Measurements from ENCODE around the gene PCDHGB2.
"Not testable (repeated sequence)": the region's sequence is repeated elsewhere in the genome, so short reads cannot be mapped to it uniquely, and the experiment has no call there.

The PCDHGB2 gene

DNA sequence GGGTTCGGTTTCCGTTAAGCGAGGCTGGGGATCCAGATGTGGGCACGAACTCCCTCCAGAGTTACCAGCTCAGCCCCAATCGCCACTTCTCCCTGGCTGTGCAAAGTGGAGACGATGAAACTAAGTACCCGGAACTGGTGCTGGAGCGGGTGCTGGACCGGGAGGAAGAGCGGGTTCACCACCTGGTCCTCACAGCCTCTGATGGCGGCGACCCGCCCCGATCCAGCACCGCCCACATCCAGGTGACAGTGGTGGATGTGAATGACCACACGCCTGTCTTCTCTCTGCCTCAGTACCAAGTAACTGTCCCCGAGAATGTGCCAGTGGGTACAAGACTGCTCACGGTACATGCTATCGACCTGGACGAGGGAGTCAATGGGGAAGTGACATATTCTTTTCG, 23.6 kb downstream of the PCDHGB2 start:
- no peak for TF ChIP-seq CTCF (IDR thresholded peaks at IDR 0.05; ENCODE audit: low read depth, low read length)

GRCh38 chr5:141384471-141385267, 24.9 kb downstream of the PCDHGB2 start:
- no peak for TF ChIP-seq CTCF (IDR thresholded peaks at IDR 0.05; ENCODE audit: low read depth, low read length)

More for the DNA sequence above, 23.6 kb downstream of the PCDHGB2 start:
- no peak for DNase-seq (ENCODE audit: extremely low read depth, low read depth)

GRCh38 chr5:141387557-141388311, 27.9 kb downstream of the PCDHGB2 start, which contains the start of gene PCDHGB4:
Gene PCDHGB4, plus strand, starts transcription at chr5:141387698. Its CDS starts 187 bp downstream, at chr5:141387885.
- TF ChIP-seq CTCF (IDR thresholded peaks at IDR 0.05; ENCODE audit: low read depth, low read length): peak; percentile 43
- not testable (repeated sequence) for DNase-seq (ENCODE audit: extremely low read depth, low read depth)

More at GRCh38 chr5:141384471-141385267, 24.9 kb downstream of the PCDHGB2 start:
- DNase-seq (ENCODE audit: extremely low read depth, low read depth): no peak

- TF ChIP-seq CTCF (IDR thresholded peaks at IDR 0.05; ENCODE audit: low read depth, low read length): no peak
- DNase-seq (ENCODE audit: extremely low read depth, low read depth): no peak
Observed at GRCh38 chr5:141388661-141389060, 28.9 kb downstream of the PCDHGB2 start.

GRCh38 chr5:141389153-141390042, 29.6 kb downstream of the PCDHGB2 start:
- no peak for DNase-seq (ENCODE audit: extremely low read depth, low read depth)
- TF ChIP-seq CTCF (IDR thresholded peaks at IDR 0.05; ENCODE audit: low read depth, low read length): no peak

DNA sequence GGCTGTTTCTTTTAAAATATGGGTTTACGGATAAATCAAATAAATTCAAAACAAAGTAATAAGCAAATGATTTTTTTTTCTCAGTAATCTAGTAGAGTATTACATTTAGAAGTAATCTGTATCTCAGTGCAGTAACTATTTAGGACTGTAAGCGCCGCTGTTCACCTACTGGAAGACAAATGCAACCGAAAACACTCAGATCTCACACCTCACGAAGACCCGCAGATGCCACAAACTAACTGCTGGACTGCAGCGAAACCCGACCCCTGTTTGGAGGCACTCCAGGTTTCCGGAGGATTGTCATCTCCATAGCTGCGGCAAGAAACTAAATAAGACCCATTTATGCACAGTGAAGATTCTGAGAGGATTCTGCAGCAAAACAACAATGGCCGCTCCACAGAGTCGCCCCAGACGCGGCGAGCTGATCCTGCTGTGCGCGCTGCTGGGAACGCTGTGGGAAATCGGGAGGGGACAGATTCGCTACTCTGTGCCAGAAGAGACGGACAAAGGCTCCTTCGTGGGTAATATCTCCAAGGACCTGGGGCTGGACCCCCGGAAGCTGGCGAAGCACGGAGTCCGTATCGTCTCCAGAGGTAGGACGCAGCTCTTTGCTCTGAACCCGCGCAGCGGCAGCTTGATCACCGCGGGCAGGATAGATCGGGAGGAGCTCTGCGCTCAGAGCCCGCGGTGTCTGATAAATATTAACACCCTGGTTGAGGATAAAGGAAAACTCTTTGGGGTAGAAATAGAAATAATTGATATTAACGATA, 32.8 kb downstream of the PCDHGB2 start, which contains the start of gene PCDHGA8:
Gene PCDHGA8, plus strand, starts transcription at position 205 of the 770 bp plus-strand sequence. Its CDS starts 181 bp downstream, at position 386.
- no peak for DNase-seq (ENCODE audit: extremely low read depth, low read depth)
- peak; percentile 3 for TF ChIP-seq CTCF (IDR thresholded peaks at IDR 0.05; ENCODE audit: low read depth, low read length)
